ACC112 (cell line): Measurements from ENCODE around the gene KIAA1191.

Experiments used
- H2AFZ ChIP-seq: fragments of 200-600 bp; sonication (generic); one replicate; pipeline ENCODE4 v1.6.0; 2017; ENCODE audit warnings: antibody characterized with exemption, low read length; ENCODE audit not compliant: unreplicated experiment
- H3K27ac ChIP-seq: fragments of 200-600 bp; sonication (generic); 2 replicates; pipeline ENCODE4 v1.5.1; 2014; ENCODE audit warnings: low read depth, mild to moderate bottlenecking, antibody characterized with exemption, low read length, moderate library complexity
- H3K27me3 ChIP-seq: fragments of 200-600 bp; sonication (generic); 2 replicates; pipeline ENCODE4 v1.6.1; 2014; ENCODE audit warnings: mild to moderate bottlenecking, antibody characterized with exemption, low read length, moderate library complexity, mixed read lengths; ENCODE audit not compliant: insufficient read depth
- H3K36me3 ChIP-seq: fragments of 200-600 bp; sonication (generic); 2 replicates; pipeline ENCODE4 v1.6.1; 2016; ENCODE audit warnings: mild to moderate bottlenecking, antibody characterized with exemption, low read length, moderate library complexity, mixed read lengths; ENCODE audit not compliant: insufficient read depth
- H3K4me1 ChIP-seq: fragments of 200-600 bp; sonication (generic); one replicate; pipeline ENCODE4 v1.6.1; 2016; ENCODE audit warnings: low read length, mixed read lengths; ENCODE audit not compliant: insufficient read depth, unreplicated experiment, control insufficient read depth
- H3K4me3 ChIP-seq: fragments of 200-600 bp; sonication (generic); 2 replicates; pipeline ENCODE4 v1.5.1; 2014; ENCODE audit warnings: mild to moderate bottlenecking, low read depth, low read length
- H3K79me2 ChIP-seq: fragments of 200-600 bp; sonication (generic); one replicate; pipeline ENCODE4 v1.6.0; 2016; ENCODE audit warnings: low read length; ENCODE audit not compliant: control insufficient read depth, unreplicated experiment, insufficient read depth

Gene KIAA1191

GRCh38 chr5:176362233-176362490 lies 598 bp upstream of the KIAA1191 start:
- no peaks in the 10 kb centered on the region for H3K27me3 ChIP-seq
- H3K4me1 ChIP-seq, result peaks cover 6% of the 10 kb centered on the region
- peaks cover 8% of the 10 kb centered on the region for H3K36me3 ChIP-seq
- peaks cover 44% of the 10 kb centered on the region for H3K79me2 ChIP-seq
- no peak overlapping the region for H3K27ac ChIP-seq
- H3K4me3 ChIP-seq, result peak overlapping the region; percentile 94
- peak overlapping the region; percentile 11 for H2AFZ ChIP-seq

GRCh38 chr5:176360894-176361436 lies 599 bp downstream of the KIAA1191 start:
- Histone ChIP-seq H3K27ac (no peak overlapping the region), H3K27me3 (no peaks in the 10 kb centered on the region), H3K4me1 (peaks cover 5% of the 10 kb centered on the region), H3K4me3 (peak overlapping the region; percentile 94), H3K36me3 (peaks cover 8% of the 10 kb centered on the region), H3K79me2 (peaks cover 40% of the 10 kb centered on the region), H2AFZ (peak overlapping the region; percentile 82)

GRCh38 chr5:176359658-176360057 lies 1.9 kb downstream of the KIAA1191 start:
- Histone ChIP-seq H3K27ac (no peak overlapping the region), H3K27me3 (no peaks in the 10 kb centered on the region), H3K79me2 (peaks cover 51% of the 10 kb centered on the region), H3K4me3 (peak overlapping the region; percentile 94; the same call in 1 of the 2 replicates), H3K4me1 (peaks cover 5% of the 10 kb centered on the region), H3K36me3 (peaks cover 8% of the 10 kb centered on the region), H2AFZ (no peak overlapping the region)

GRCh38 chr5:176356179-176356566 lies 5.4 kb downstream of the KIAA1191 start:
- no peak overlapping the region for H3K27ac ChIP-seq
- peaks cover 70% of the 10 kb centered on the region for H3K79me2 ChIP-seq
- peaks cover 5% of the 10 kb centered on the region for H3K4me1 ChIP-seq
- H3K36me3 ChIP-seq, result peaks cover 21% of the 10 kb centered on the region
- no peaks in the 10 kb centered on the region for H3K27me3 ChIP-seq
- no peak overlapping the region for H3K4me3 ChIP-seq
- no peak overlapping the region for H2AFZ ChIP-seq

GRCh38 chr5:176355400-176356178 lies 6.0 kb downstream of the KIAA1191 start:
- H2AFZ ChIP-seq, result no peak overlapping the region
- H3K36me3 ChIP-seq, result peaks cover 24% of the 10 kb centered on the region
- no peak overlapping the region for H3K27ac ChIP-seq
- peaks cover 64% of the 10 kb centered on the region for H3K79me2 ChIP-seq
- H3K4me1 ChIP-seq, result peaks cover 5% of the 10 kb centered on the region
- no peaks in the 10 kb centered on the region for H3K27me3 ChIP-seq
- H3K4me3 ChIP-seq, result no peak overlapping the region

- peaks cover 57% of the 10 kb centered on the region for H3K79me2 ChIP-seq
- no peak overlapping the region for H3K27ac ChIP-seq
- no peak overlapping the region for H3K4me3 ChIP-seq
- peaks cover 36% of the 10 kb centered on the region for H3K36me3 ChIP-seq
- no peaks in the 10 kb centered on the region for H3K27me3 ChIP-seq
- H3K4me1 ChIP-seq, result no peaks in the 10 kb centered on the region
- H2AFZ ChIP-seq, result no peak overlapping the region
Observed at GRCh38 chr5:176353533-176353932, 8.0 kb downstream of the KIAA1191 start.

GRCh38 chr5:176352116-176352878 lies 9.3 kb downstream of the KIAA1191 start:
- H3K4me3 ChIP-seq, result no peak overlapping the region
- H3K27ac ChIP-seq, result no peak overlapping the region
- no peaks in the 10 kb centered on the region for H3K4me1 ChIP-seq
- H3K36me3 ChIP-seq, result peaks cover 42% of the 10 kb centered on the region
- H2AFZ ChIP-seq, result no peak overlapping the region
- H3K27me3 ChIP-seq, result no peaks in the 10 kb centered on the region
- peaks cover 48% of the 10 kb centered on the region for H3K79me2 ChIP-seq

- Histone ChIP-seq H2AFZ (no peak overlapping the region), H3K27ac (no peak overlapping the region), H3K4me1 (no peaks in the 10 kb centered on the region), H3K27me3 (no peaks in the 10 kb centered on the region), H3K79me2 (peaks cover 34% of the 10 kb centered on the region), H3K4me3 (no peak overlapping the region), H3K36me3 (peaks cover 45% of the 10 kb centered on the region)
Observed at GRCh38 chr5:176350416-176350815, 11.1 kb downstream of the KIAA1191 start.

- Histone ChIP-seq H3K27ac (no peak overlapping the region), H3K4me1 (peaks cover 2% of the 10 kb centered on the region), H3K27me3 (no peaks in the 10 kb centered on the region), H3K4me3 (no peak overlapping the region), H3K36me3 (peaks cover 14% of the 10 kb centered on the region), H2AFZ (no peak overlapping the region), H3K79me2 (no peaks in the 10 kb centered on the region)
Observed at GRCh38 chr5:176342766-176343458, 18.7 kb downstream of the KIAA1191 start.

- Histone ChIP-seq H3K4me1 (peaks cover 7% of the 10 kb centered on the region), H3K79me2 (no peaks in the 10 kb centered on the region), H3K4me3 (no peak overlapping the region), H3K36me3 (peaks cover 13% of the 10 kb centered on the region), H2AFZ (no peak overlapping the region), H3K27me3 (no peaks in the 10 kb centered on the region), H3K27ac (no peak overlapping the region)
Observed at GRCh38 chr5:176342158-176342483, 19.4 kb downstream of the KIAA1191 start.
